K562 (cell line): ENCODE measurements around the gene HOXB3. TPM values are rescaled to one million over a fixed set of nuclear protein-coding genes. Genes with fewer than 3 reads are reported as not detected.

Experiments used
- ATAC-seq: fragments of 200-7000 bp; cut with Tn5 transposase; 3 replicates; pipeline ENCODE4 v1.9.1; 2020; ENCODE audit warnings: moderate library complexity
- BruUV-seq: library from RNA; stranded (reverse); fragments of 400-500 nt; replicated peaks from 2 replicates; lab custom pipeline; 2021; lab: Mats Ljungman, UMichigan
- CTCF ChIA-PET: fragments of 300-600 bp; formaldehyde crosslinking; extraction: SDS; loops from one replicate; lab custom pipeline; 2021; ENCODE audit warnings: low intra/inter-chr PET ratio; lab: Yijun Ruan, JAX
- POLR2A ChIA-PET: fragments of 300-600, 350-650 bp; sonication (Branson Sonifier 250); formaldehyde crosslinking; extraction: SDS; loops from one replicate; lab custom pipeline; 2021; ENCODE audit warnings: antibody characterized with exemption, inconsistent platforms; lab: Yijun Ruan, JAX
- DNase-seq, 4 experiments: peaks; one replicate each; pipeline versions ENCODE4 v3.0.0 to v3.0.0-alpha.2; 2011 to 2018; ENCODE audit warnings: low spot score in 3 of 4, mixed read lengths in 3 of 4; ENCODE audit errors: extremely low read depth in 1 of 4
- FAIRE-seq: peaks from 2 replicates; lab custom pipeline; 2011; peaks lifted over from hg19 to GRCh38; lab: Jason Lieb, UNC
- H2AFZ ChIP-seq: 2 replicates; pipeline ENCODE4 v1.6.0; 2011; ENCODE audit warnings: low read depth, low read length, control low read depth, inconsistent platforms
- H3K27ac ChIP-seq: fragments of 200-600 bp; 3 replicates; pipeline ENCODE4 v1.8.0; 2011; ENCODE audit warnings: low read depth, mild to moderate bottlenecking, control low read depth, inconsistent platforms, low read length, moderate library complexity, mixed read lengths; ENCODE audit errors: extremely low read depth
- H3K27me3 ChIP-seq, 2 experiments: fragments of 300-600 bp in 1 of 2; 2 replicates in 1 of 2; 3 replicates in 1 of 2; pipeline versions ENCODE4 v1.6.0 to v1.8.0; 2011; ENCODE audit warnings: inconsistent platforms in 2 of 2, low read length in 2 of 2, mild to moderate bottlenecking in 1 of 2, mixed read lengths in 1 of 2, moderate library complexity in 1 of 2; ENCODE audit not compliant: control insufficient read depth in 2 of 2, insufficient read depth in 2 of 2
- H3K36me3 ChIP-seq: fragments of 300-600 bp; 3 replicates; pipeline ENCODE4 v1.8.0; 2011; ENCODE audit warnings: mild to moderate bottlenecking, low read length, inconsistent platforms; ENCODE audit not compliant: control insufficient read depth, insufficient read depth
- H3K4me1 ChIP-seq, 2 experiments: fragments of 200-600 bp in 1 of 2; replicated peaks in 1 of 2; 2 replicates in 1 of 2; 3 replicates in 1 of 2; pipeline versions ENCODE4 v1.5.1 to v1.8.0; 2011; ENCODE audit warnings: inconsistent platforms in 2 of 2, low read length in 2 of 2, mild to moderate bottlenecking in 1 of 2, mixed read lengths in 1 of 2, moderate library complexity in 1 of 2; ENCODE audit not compliant: control insufficient read depth in 2 of 2, insufficient read depth in 2 of 2
- H3K4me2 ChIP-seq: 2 replicates; pipeline ENCODE4 v1.6.1; 2011; ENCODE audit warnings: low read length, control low read depth, inconsistent platforms, mixed read lengths; ENCODE audit not compliant: insufficient read depth
- H3K4me3 ChIP-seq: fragments of 200-600 bp; sonication (generic), shearing (Covaris generic); 2 replicates; pipeline ENCODE4 v1.5.1; 2016; ENCODE audit warnings: control low read depth, inconsistent platforms
- H3K79me2 ChIP-seq: fragments of 200-600 bp; 3 replicates; pipeline ENCODE4 v1.8.0; 2011; ENCODE audit warnings: low read length, inconsistent platforms; ENCODE audit not compliant: control insufficient read depth, insufficient read depth
- H3K9ac ChIP-seq, 2 experiments: 2 replicates each; pipeline versions ENCODE4 v1.6.0 to v1.6.1; 2011; ENCODE audit warnings: low read depth in 2 of 2, low read length in 2 of 2, control low read depth in 1 of 2, inconsistent platforms in 1 of 2, mild to moderate bottlenecking in 1 of 2, mixed read lengths in 1 of 2; ENCODE audit not compliant: insufficient read depth in 1 of 2
- H3K9me1 ChIP-seq: one replicate; pipeline ENCODE4 v1.6.0; 2011; ENCODE audit warnings: inconsistent platforms, mild to moderate bottlenecking, low read length, moderate library complexity; ENCODE audit not compliant: control insufficient read depth, insufficient read depth
- H3K9me3 ChIP-seq: replicated peaks from 2 replicates; pipeline ENCODE4 v1.5.1; 2011; ENCODE audit warnings: low read depth, low read length, inconsistent platforms; ENCODE audit not compliant: control insufficient read depth, insufficient read depth
- H4K20me1 ChIP-seq: replicated peaks from 2 replicates; pipeline ENCODE4 v1.6.1; 2011; ENCODE audit warnings: low read length, inconsistent platforms, mixed read lengths; ENCODE audit not compliant: control insufficient read depth, insufficient read depth
- E4F1 ChIP-seq: fragments of 250-450 bp; sonication (Bioruptor Pico); IDR thresholded peaks from 2 replicates; pipeline ENCODE4 v1.5.0; 2021; ENCODE audit warnings: mild to moderate bottlenecking, borderline replicate concordance
- FIP1L1 ChIP-seq: fragments of 200-400 bp; formaldehyde crosslinking; IDR thresholded peaks from 2 replicates; pipeline ENCODE4 v1.6.1; 2018; ENCODE audit warnings: mild to moderate bottlenecking, low read depth, low read length; ENCODE audit not compliant: poor library complexity, severe bottlenecking
- HNRNPLL ChIP-seq: fragments of 200-400 bp; formaldehyde crosslinking; IDR thresholded peaks from 2 replicates; pipeline ENCODE4 v1.6.1; 2017; ENCODE audit warnings: low read length, low read depth, mild to moderate bottlenecking; ENCODE audit not compliant: poor library complexity, severe bottlenecking
- MTA1 ChIP-seq: fragments of 450-650 bp; IDR thresholded peaks from 2 replicates; pipeline ENCODE4 v1.6.1; 2017; ENCODE audit warnings: borderline replicate concordance
- NCOA2 ChIP-seq, 2 experiments: fragments of 450-650 bp; IDR thresholded peaks; 2 replicates each; pipeline ENCODE4 v1.6.1; 2018; ENCODE audit warnings: mild to moderate bottlenecking in 2 of 2, moderate library complexity in 1 of 2; ENCODE audit not compliant: partially characterized antibody in 2 of 2
- NFE2 ChIP-seq: IDR thresholded peaks from 2 replicates; pipeline ENCODE4 v1.6.1; 2014; ENCODE audit warnings: antibody characterized with exemption, low read depth
- NR2F6 ChIP-seq: fragments of 450-650 bp; formaldehyde crosslinking; IDR thresholded peaks from 2 replicates; pipeline ENCODE4 v1.4.0; 2020; ENCODE audit warnings: mild to moderate bottlenecking
- OTX1 ChIP-seq: fragments of 450-650 bp; formaldehyde crosslinking; IDR thresholded peaks from 2 replicates; pipeline ENCODE4 v1.4.0; 2022; ENCODE audit warnings: mild to moderate bottlenecking
- PHB ChIP-seq: fragments of 250-450 bp; sonication (Bioruptor Pico); IDR thresholded peaks from 2 replicates; pipeline ENCODE4 v1.5.0; 2021
- POU5F1 ChIP-seq: fragments of 150-350 bp; IDR thresholded peaks from 2 replicates; pipeline ENCODE4 v1.6.1; 2014; ENCODE audit warnings: borderline replicate concordance, low read length, low read depth, mild to moderate bottlenecking; ENCODE audit not compliant: partially characterized antibody
- RBFOX2 ChIP-seq: fragments of 200-400 bp; formaldehyde crosslinking; IDR thresholded peaks from 2 replicates; pipeline ENCODE4 v1.6.1; 2017; ENCODE audit warnings: low read depth, mild to moderate bottlenecking, low read length, moderate library complexity
- RUNX1 ChIP-seq: sonication (generic); IDR thresholded peaks from 2 replicates; pipeline ENCODE4 v1.6.1; 2016; ENCODE audit warnings: antibody characterized with exemption, low read depth
- SUPT5H ChIP-seq: fragments of 450-650 bp; IDR thresholded peaks from 2 replicates; pipeline ENCODE4 v1.6.1; 2016
- TGIF2 ChIP-seq: sonication (generic); formaldehyde crosslinking; IDR thresholded peaks from 2 replicates; pipeline ENCODE4 v1.8.1; 2022; ENCODE audit warnings: mild to moderate bottlenecking, missing genetic modification reagents, moderate library complexity
- THAP12 ChIP-seq: fragments of 250-450 bp; sonication (Bioruptor Pico); IDR thresholded peaks from 2 replicates; pipeline ENCODE4 v1.9.0; 2021; ENCODE audit warnings: mild to moderate bottlenecking, inconsistent platforms
- ZNF143 ChIP-seq: sonication (generic); formaldehyde crosslinking; IDR thresholded peaks from 2 replicates; pipeline ENCODE4 v1.9.0; 2022; ENCODE audit warnings: mild to moderate bottlenecking, missing genetic modification reagents
- ZNF212 ChIP-seq: fragments of 450-650 bp; formaldehyde crosslinking; IDR thresholded peaks from 2 replicates; pipeline ENCODE4 v1.4.0; 2020; ENCODE audit warnings: mild to moderate bottlenecking
- ZNF23 ChIP-seq: fragments of 250-450 bp; sonication (Bioruptor Pico); IDR thresholded peaks from 2 replicates; pipeline ENCODE4 v1.4.0; 2020; ENCODE audit warnings: mild to moderate bottlenecking
- ZNF3 ChIP-seq: fragments of 250-450 bp; sonication (Bioruptor Pico); IDR thresholded peaks from 2 replicates; pipeline ENCODE4 v1.5.0; 2021; ENCODE audit warnings: mild to moderate bottlenecking, moderate library complexity
- ZNF57 ChIP-seq: fragments of 450-650 bp; formaldehyde crosslinking; IDR thresholded peaks from 2 replicates; pipeline ENCODE4 v1.4.0; 2020; ENCODE audit warnings: mild to moderate bottlenecking, moderate library complexity
- WGBS: fragments of 100-300 bp; shearing (Covaris generic); methylation state at CpG from one replicate; pipeline ENCODE4 v1.1.6; 2016; ENCODE audit warnings: low coverage, mixed read lengths; ENCODE audit not compliant: insufficient coverage; ENCODE audit errors: missing lambda C conversion rate; 5-methylcytosine and 5-hydroxymethylcytosine counted together
- in situ Hi-C: fragments of 300-500 bp; cut with MboI; formaldehyde crosslinking; loops from 4 replicates; pipeline ENCODE4 v1.15.0; 2018; ENCODE audit warnings: inconsistent platforms, mixed read lengths
- intact Hi-C: fragments of 100-400 bp; cut with micrococcal nuclease; formaldehyde crosslinking; loops from 2 replicates; pipeline ENCODE4 v1.14.2; 2022
- polyA plus RNA-seq, 8 experiments: library from polyadenylated mRNA; depleted of rRNA in 4 of 8; stranded (reverse) in 5 of 8; unstranded in 3 of 8; fragments of >200 nt; fragmentation: Nextera tagmentation in 2 of 8; fragmentation: Illumina TruSeq in 1 of 8; extraction: Ambion mirVana in 2 of 8; extraction: Trizol in 1 of 8; gene quantifications; 2 replicates each; pipeline versions ENCODE4 v1.2.1 to v1.2.3, GENCODE V29; 2011 to 2014; ENCODE audit warnings: inconsistent platforms in 1 of 8, missing spikeins in 1 of 8
- total RNA-seq, 7 experiments: library from RNA; depleted of rRNA in 6 of 7; stranded (reverse); fragments of >200 nt in 6 of 7; fragmentation: Illumina TruSeq in 2 of 7; extraction: Trizol in 2 of 7; gene quantifications; 2 replicates each; pipeline versions ENCODE4 v1.2.1 to v1.2.3, GENCODE V29; 2011 to 2021; ENCODE audit warnings: low replicate concordance in 1 of 7

HOXB3 gene
- total and polyA plus RNA-seq, 9 of the 15 experiments (the other 6 are each of a cell fraction or from before 2014, with no cell fraction given) = 2.4 to 41.3 (median 20.2) TPM

GRCh38 chr17:48541577-48542113 lies 48.4 kb downstream of the HOXB3 start:
- ChIA-PET POLR2A (interaction anchor here (0.7 to 2.0 kb wide), 10 partner anchors 9 to 1603 kb away, joined by 3 to 13 read pairs (median 4); no protein-coding TSS in a partner anchor), CTCF (interaction anchor here (0.7 kb wide), 1 partner anchor 63 kb away, joined by 3 read pairs; no protein-coding TSS in a partner anchor)
- Histone ChIP-seq H3K9ac (peak overlapping the region; percentile 93 to 97), H3K4me1 (peaks cover 25 to 29% of the 10 kb centered on the region in 2 experiments), H4K20me1 (no peaks in the 10 kb centered on the region), H3K9me1 (no peaks in the 10 kb centered on the region), H3K4me2 (peak overlapping the region; percentile 81), H3K36me3 (peaks cover 20% of the 10 kb centered on the region; the same call in 1 of the 3 replicates), H3K27me3 (no peaks in the 10 kb centered on the region), H3K27ac (peak overlapping the region; percentile 95), H2AFZ (peak overlapping the region; percentile 37), H3K4me3 (peak overlapping the region; percentile 90), H3K79me2 (peaks cover 69% of the 10 kb centered on the region), H3K9me3 (no peaks in the 10 kb centered on the region)
- no TSS peak for BruUV-seq
- peak; percentile 50 for ATAC-seq
- FAIRE-seq = no peak
- under 1% methylated on average over 34 of the region's 36 CpGs for WGBS
- in situ Hi-C loops = no loop called here
- intact Hi-C loops = loop anchor here (5.0 kb wide), 1 partner anchor 49 kb away; no protein-coding TSS in a partner anchor
- peak; percentile 53 to 80 (median 64) for DNase-seq
- TF ChIP-seq MTA1 (no peak), ZNF3 (CRISPR knock-in tag) (no peak), FIP1L1 (peak; percentile 27), E4F1 (CRISPR knock-in tag) (peak; percentile 54; the same call in 1 of the 2 replicates), ZNF23 (no peak), NR2F6 (CRISPR knock-in tag) (no peak), PHB (CRISPR knock-in tag) (0 out of 2 replicates have a peak, but pooled peaks have one; percentile 18), ZNF57 (CRISPR knock-in tag) (0 out of 2 replicates have a peak, but pooled peaks have one; percentile 45), NCOA2 (IDR thresholded peaks at IDR 0.05; ENCODE audit: partially characterized antibody in 2 of 2) (no peak), OTX1 (CRISPR knock-in tag) (peak; percentile 20; the same call in 1 of the 2 replicates), ZNF143 (peak; percentile 38; the same call in 1 of the 2 replicates), NFE2 (no peak), TGIF2 (no peak), SUPT5H (peak; percentile 66; the same call in 1 of the 2 replicates), HNRNPLL (no peak), ZNF212 (CRISPR knock-in tag) (no peak), THAP12 (CRISPR knock-in tag) (no peak), POU5F1 (no peak), RUNX1 (no peak), RBFOX2 (peak; percentile 82)
